Kidney (tissue), 14 donors: ENCODE results near the gene TRIP6. TPM values are rescaled to one million over a fixed set of nuclear protein-coding genes. Genes with fewer than 3 reads are reported as not detected.

Experiments
- DNase-seq, 5 donors: peaks; one replicate each; pipeline ENCODE4 v3.0.0-alpha.2; 2013 to 2020
- FAIRE-seq: peaks from 2 replicates; lab custom pipeline; 2012; peaks lifted over from hg19 to GRCh38; lab: Jason Lieb, UNC
- H3K27ac ChIP-seq, 2 donors: one replicate each; pipeline ENCODE4 v1.7.0; 2013; ENCODE audit warnings: low read depth in 2 of 2, low read length in 2 of 2, inconsistent platforms in 1 of 2
- H3K27me3 ChIP-seq: one replicate; pipeline ENCODE4 v1.7.1; 2013; ENCODE audit warnings: low read length, inconsistent platforms; ENCODE audit not compliant: control insufficient read depth, insufficient read depth
- H3K36me3 ChIP-seq, 3 donors: one replicate each; pipeline versions ENCODE4 v1.7.0 to v1.7.1; 2013; ENCODE audit warnings: low read length in 3 of 3, control low read depth in 1 of 3, inconsistent platforms in 1 of 3; ENCODE audit not compliant: insufficient read depth in 3 of 3, control insufficient read depth in 2 of 3
- H3K4me1 ChIP-seq, 3 donors: one replicate each; pipeline versions ENCODE4 v1.7.0 to v1.7.1; 2013; ENCODE audit warnings: low read length in 3 of 3, inconsistent platforms in 1 of 3, low read depth in 1 of 3; ENCODE audit not compliant: control insufficient read depth in 2 of 3, insufficient read depth in 2 of 3
- H3K4me3 ChIP-seq, 3 donors: one replicate each; pipeline versions ENCODE4 v1.7.0 to v1.8.1; 2013; ENCODE audit warnings: low read length in 3 of 3, control low read depth in 1 of 3, inconsistent platforms in 1 of 3
- H3K9ac ChIP-seq, 3 donors: one replicate each; pipeline versions ENCODE4 v1.7.0 to v1.7.1; 2013; ENCODE audit warnings: low read length in 3 of 3, control low read depth in 1 of 3, inconsistent platforms in 1 of 3
- H3K9me3 ChIP-seq, 3 donors: one replicate each; pipeline versions ENCODE4 v1.7.0 to v1.7.1; 2013; ENCODE audit warnings: low read length in 3 of 3, control low read depth in 1 of 3, inconsistent platforms in 1 of 3; ENCODE audit not compliant: control insufficient read depth in 2 of 3, insufficient read depth in 1 of 3
- intact Hi-C: fragments of 100-400 bp; cut with DNase I; formaldehyde crosslinking; loops from one replicate; pipeline ENCODE4 v1.11.1; 2022
- polyA plus RNA-seq: library from polyadenylated mRNA; stranded (reverse); fragments of 350-450 nt; fragmentation: Illumina TruSeq; extraction: RNeasy Lipid Tissue Mini Kit (QIAGEN cat#74804); gene quantifications from one replicate; pipeline ENCODE4 v1.2.3, GENCODE V29; 2014; ENCODE audit warnings: low read depth, low replicate concordance; ENCODE audit not compliant: insufficient read depth
- total RNA-seq: library from RNA; stranded (reverse); fragmentation: NEBNext Ultra II Directional; extraction: Animal tissue kit (Norgen Biotek cat#: 25700); gene quantifications from one replicate; pipeline ENCODE4 v1.2.1, GENCODE V29; 2021
- TF ChIP-seq, protein P1 (sequence below): IDR thresholded peaks from 3 replicates; pipeline ENCODE4 v1.5.1; 2012; ENCODE audit warnings: mild to moderate bottlenecking, moderate library complexity, borderline replicate concordance; ENCODE audit not compliant: insufficient read depth; ENCODE audit errors: extremely low read depth
- donor health status: control.
- donor health status: control.
- donor health status: control.
- donor health status: control.
- donor health status: control.
- donor health status: DM: yes; HTN: yes; CAD: no.
- donor health status: Normal renal cell carcinoma (clear cell type).

Gene TRIP6
- total and polyA plus RNA-seq, 2 donors from 2014 or later = 74.4 to 92.6 TPM

DNA sequence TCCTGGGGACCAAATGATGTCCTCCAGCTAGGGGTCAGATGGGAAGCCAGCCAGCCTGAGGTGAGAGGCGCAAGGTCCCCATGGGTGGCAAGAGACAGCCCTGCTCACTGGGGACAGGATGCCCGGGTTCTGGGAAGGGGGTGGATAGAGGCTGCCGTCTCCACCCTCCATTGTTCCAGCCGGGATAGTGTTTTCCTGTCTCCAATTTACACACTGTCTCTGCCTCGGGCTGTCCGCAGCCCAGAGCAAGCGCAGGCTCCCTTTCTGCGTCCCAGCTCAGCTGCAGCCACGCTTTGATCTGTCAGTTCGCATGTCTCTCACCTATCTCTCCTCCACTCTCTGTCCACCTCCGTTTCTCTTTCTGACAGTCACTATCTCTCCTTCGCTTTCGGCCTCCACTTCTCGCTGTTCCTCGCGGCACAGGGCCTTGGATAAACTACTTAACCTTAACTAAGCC, 41.9 kb upstream of the TRIP6 start:
- Histone ChIP-seq H3K9me3 (no peaks in the 10 kb centered on the region), H3K9ac (peak overlapping the region in 2 of 3 donors; percentile 74 to 85), H3K4me3 (peak overlapping the region; percentile 67 to 87 (median 79)), H3K27me3 (no peaks in the 10 kb centered on the region), H3K36me3 (peaks cover 0 to 13% (median 3%) of the 10 kb centered on the region in 3 donors), H3K27ac (peak overlapping the region in 1 of 2 donors; percentile 45), H3K4me1 (no peaks in the 10 kb centered on the region)
- FAIRE-seq (no peak), DNase-seq (peak in 1 of 5 donors; percentile 33)
- intact Hi-C loops = no loop called here
- TF ChIP-seq, protein P1, sequence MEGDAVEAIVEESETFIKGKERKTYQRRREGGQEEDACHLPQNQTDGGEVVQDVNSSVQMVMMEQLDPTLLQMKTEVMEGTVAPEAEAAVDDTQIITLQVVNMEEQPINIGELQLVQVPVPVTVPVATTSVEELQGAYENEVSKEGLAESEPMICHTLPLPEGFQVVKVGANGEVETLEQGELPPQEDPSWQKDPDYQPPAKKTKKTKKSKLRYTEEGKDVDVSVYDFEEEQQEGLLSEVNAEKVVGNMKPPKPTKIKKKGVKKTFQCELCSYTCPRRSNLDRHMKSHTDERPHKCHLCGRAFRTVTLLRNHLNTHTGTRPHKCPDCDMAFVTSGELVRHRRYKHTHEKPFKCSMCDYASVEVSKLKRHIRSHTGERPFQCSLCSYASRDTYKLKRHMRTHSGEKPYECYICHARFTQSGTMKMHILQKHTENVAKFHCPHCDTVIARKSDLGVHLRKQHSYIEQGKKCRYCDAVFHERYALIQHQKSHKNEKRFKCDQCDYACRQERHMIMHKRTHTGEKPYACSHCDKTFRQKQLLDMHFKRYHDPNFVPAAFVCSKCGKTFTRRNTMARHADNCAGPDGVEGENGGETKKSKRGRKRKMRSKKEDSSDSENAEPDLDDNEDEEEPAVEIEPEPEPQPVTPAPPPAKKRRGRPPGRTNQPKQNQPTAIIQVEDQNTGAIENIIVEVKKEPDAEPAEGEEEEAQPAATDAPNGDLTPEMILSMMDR = no peak

DNA sequence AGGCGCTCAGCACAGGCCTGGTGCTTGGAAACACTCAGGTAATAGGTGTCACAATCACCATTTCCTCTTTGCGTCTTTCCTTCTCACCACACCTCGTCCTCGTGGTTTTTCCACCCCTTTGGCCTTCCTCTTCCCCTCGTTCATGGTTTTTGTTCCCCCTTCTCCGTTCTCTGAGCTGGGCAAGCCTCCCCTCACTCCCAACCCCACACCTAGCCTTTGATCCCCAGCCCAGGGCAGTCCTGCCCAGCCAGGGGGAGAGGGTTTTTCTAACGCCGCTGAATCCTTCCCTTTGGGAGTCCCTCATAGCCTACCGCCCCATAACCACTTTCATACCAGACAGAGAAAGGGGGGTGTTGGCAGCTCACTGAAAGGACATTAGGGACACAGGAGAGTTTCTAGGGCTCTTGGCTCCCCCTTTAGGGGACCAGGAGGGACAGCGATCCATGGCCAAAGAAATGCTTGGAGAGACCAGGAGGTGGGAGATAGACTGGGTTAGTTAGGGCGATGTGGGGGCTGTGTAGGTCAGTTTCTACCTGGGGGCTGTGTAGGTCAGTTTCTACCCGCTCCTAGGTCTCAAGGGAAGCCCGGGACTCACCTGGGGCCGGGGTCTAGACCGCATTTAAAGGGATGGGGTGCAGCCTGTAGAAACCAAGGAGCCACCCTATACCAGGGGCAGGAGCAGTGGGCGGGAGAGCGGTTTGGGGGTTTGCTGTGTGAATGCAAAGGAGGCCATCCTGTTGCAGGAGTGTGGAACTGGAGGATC, 41.3 kb upstream of the TRIP6 start:
- TF ChIP-seq, protein P1 = no peak
- peak overlapping the region; percentile 45 to 51 for H3K27ac ChIP-seq
- peak in 3 of 5 donors; percentile 44 to 86 (median 62) for DNase-seq
- intact Hi-C loops = no loop called here
- no peaks in the 10 kb centered on the region for H3K9me3 ChIP-seq
- H3K9ac ChIP-seq = peak overlapping the region; percentile 67 to 85 (median 74)
- FAIRE-seq = no peak
- no peaks in the 10 kb centered on the region for H3K27me3 ChIP-seq
- peak overlapping the region; percentile 67 to 87 (median 79) for H3K4me3 ChIP-seq
- H3K4me1 ChIP-seq = peaks cover 0 to 3% (median 0%) of the 10 kb centered on the region in 3 donors
- peaks cover 0 to 7% (median 0%) of the 10 kb centered on the region in 3 donors for H3K36me3 ChIP-seq

DNA sequence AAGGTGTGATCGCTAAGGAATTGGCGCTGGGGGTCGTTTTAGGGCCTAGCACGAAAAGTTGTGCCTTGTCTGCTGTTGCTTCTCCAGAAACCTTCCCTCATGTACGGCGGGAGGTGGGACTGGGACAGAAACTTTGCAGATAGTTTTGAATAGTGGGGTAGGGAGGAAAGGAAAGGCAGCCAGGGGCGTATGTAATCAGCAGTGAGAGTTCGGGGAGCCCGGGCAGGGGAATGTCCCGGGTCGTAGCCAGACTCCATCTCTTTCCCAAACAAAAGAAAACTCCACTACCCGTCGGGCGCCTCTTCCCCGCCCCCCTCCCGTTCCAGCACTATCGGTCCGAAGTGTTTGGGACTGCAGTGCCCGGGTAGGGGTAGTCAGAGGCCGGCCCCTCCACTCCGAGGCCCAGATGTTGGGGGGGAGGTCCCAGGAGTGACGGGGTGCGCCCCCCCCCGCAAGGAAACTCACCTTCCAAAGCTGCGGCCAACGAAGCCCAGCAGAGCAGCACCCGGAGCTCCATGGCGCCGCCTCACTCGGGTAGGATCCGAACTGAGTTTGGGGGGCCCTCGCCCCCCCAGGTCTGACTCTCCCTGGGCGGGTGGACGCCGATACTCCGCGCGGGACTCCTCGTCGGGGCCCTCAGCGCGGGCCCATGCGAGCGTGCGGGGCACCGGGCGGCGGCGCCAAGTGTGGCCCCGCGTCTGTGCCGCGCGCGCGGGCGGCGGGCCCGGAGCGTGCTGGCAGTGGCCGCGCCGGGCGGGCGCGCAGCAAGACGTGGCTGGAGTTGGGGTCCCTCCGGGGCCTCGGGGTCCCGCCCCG, 40.5 kb upstream of the TRIP6 start:
- TF ChIP-seq, protein P1 = no peak
- intact Hi-C loops = no loop called here
- Histone ChIP-seq H3K9ac (peak overlapping the region; percentile 67 to 85 (median 74)), H3K27me3 (no peaks in the 10 kb centered on the region), H3K4me1 (peaks cover 0 to 3% (median 0%) of the 10 kb centered on the region in 3 donors), H3K27ac (peak overlapping the region; percentile 17 to 51), H3K9me3 (no peaks in the 10 kb centered on the region), H3K36me3 (peaks cover 0 to 7% (median 0%) of the 10 kb centered on the region in 3 donors), H3K4me3 (peak overlapping the region; percentile 67 to 87 (median 79))
- FAIRE-seq (no peak), DNase-seq (peak; percentile 31 to 85 (median 58))
